ENCODE results near the gene UBXN2A.

DNA sequence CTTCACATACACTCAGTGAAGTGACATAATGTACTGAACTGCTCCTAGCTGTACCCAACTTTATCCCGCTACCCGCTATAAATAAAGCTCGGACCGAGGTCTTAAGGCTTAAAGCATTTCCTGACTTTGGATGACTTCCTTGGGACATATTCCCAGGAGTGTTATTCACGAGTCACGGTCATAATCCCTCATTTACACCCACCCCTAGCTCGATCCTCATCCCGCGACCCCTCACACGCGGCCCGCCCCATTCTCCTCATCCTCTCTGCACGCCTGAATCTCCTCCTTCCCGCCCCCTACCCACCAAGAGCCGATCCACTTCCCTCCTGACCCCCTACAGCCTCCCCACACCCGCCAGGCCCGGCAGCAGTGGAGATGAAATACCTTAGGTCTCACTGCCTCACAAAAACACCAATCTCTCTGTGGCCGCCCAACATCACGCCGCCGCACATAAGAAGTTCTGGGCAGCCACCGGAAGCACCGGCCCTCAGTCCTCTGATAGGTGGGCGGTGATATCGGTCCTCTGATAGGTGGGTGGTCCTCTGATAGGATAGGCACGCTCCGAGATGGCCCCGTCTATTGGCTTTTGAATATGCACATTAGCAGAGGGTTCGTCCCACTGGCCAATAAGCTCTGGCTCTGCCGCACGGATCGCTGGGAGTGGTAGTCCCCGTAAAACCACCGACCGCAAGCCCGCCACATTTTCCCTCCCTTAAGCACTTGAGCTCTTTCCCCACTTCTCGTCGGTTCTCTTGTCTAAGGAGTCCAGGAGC is 106.9 kb downstream of the UBXN2A start, which contains the start of gene WDCP:
- TF ChIP-seq, protein P1, sequence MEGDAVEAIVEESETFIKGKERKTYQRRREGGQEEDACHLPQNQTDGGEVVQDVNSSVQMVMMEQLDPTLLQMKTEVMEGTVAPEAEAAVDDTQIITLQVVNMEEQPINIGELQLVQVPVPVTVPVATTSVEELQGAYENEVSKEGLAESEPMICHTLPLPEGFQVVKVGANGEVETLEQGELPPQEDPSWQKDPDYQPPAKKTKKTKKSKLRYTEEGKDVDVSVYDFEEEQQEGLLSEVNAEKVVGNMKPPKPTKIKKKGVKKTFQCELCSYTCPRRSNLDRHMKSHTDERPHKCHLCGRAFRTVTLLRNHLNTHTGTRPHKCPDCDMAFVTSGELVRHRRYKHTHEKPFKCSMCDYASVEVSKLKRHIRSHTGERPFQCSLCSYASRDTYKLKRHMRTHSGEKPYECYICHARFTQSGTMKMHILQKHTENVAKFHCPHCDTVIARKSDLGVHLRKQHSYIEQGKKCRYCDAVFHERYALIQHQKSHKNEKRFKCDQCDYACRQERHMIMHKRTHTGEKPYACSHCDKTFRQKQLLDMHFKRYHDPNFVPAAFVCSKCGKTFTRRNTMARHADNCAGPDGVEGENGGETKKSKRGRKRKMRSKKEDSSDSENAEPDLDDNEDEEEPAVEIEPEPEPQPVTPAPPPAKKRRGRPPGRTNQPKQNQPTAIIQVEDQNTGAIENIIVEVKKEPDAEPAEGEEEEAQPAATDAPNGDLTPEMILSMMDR (IDR thresholded peaks at IDR 0.05 in 8 of 11, conservative IDR thresholded peaks at IDR 0.05 in 3 of 11), result peak in 1 of 11 experiments; percentile 6
- peak; percentile 79 to 92 (median 92) for TF ChIP-seq POLR2AphosphoS5 (IDR thresholded peaks at IDR 0.05)
